Endometrium (tissue), 2 donors: ENCODE measurements around the gene GABBR2.

Source experiments
- FAIRE-seq: peaks from 2 replicates; lab custom pipeline; 2012; peaks lifted over from hg19 to GRCh38; lab: Jason Lieb, UNC
- donor health status: control.
- donor health status: control.

GABBR2 gene

GRCh38 chr9:98720402-98720801 is 11.7 kb upstream of the GABBR2 start:
- no peak for FAIRE-seq

- FAIRE-seq = no peak
Observed at GRCh38 chr9:98719055-98719454, 10.3 kb upstream of the GABBR2 start.

DNA sequence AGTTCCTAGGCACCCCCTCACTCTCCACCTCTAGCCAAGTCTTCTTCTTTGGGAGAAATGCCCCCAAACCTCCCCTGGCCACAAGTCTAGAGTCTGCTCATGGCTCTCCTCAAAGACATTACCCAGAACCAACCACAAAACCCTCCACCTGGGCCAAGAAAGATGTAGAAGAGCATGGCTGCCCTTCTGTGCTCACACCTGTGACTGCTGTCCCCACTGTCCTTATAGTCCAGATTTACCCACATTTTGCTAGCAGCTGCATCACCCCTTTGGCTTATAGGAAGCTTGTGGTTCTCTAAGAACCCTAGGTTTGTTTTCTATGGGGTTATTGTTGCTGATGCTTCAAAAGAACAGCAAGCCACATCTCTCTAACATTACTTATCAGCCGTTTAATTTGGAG is 6.1 kb upstream of the GABBR2 start:
- FAIRE-seq = no peak

- no peak for FAIRE-seq
Observed at GRCh38 chr9:98712987-98713386, 4.3 kb upstream of the GABBR2 start.

- no peak for FAIRE-seq
Observed at GRCh38 chr9:98709968-98710965, 1.5 kb upstream of the GABBR2 start.

DNA sequence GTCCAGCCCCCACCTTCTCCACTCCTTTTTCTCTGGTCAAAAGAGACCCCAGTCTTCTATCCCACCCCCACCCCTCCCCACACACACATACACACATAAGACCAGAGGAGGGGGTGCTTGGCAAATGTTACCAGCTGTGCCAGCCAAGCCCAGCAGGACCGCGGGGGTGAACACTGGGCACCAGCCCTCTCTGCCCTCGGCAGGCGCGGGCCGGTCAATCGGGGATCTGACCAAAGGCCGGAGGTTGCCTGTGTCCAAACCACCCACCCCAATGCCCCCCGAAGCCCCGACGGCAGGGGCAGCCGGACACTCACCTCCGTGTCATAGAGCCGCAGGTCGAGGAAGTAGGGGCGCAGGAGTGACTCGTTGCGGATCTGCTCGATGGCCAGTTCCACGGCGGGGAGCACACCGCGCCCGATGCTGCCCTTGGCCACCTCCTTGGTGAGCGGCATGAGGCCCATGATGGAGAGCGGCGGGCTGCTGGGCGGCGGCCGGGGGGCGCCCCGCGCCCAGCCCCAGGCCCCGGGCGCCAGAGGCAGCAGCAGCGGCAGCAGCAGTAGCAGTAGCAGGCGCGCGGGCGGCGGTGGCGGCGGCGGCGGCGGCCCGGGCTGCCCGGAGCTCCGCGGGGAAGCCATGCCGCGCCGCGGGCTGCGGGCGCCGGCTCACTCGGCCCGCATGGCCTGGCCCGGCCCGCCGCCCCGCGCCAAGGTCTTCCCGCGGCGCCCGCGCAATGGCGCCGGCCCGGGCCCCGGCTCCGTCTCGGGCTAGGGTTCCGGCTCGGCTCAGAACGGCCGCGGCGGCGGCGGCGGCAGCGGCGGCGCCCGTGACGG is 417 bp downstream of the GABBR2 start:
- FAIRE-seq = no peak

DNA sequence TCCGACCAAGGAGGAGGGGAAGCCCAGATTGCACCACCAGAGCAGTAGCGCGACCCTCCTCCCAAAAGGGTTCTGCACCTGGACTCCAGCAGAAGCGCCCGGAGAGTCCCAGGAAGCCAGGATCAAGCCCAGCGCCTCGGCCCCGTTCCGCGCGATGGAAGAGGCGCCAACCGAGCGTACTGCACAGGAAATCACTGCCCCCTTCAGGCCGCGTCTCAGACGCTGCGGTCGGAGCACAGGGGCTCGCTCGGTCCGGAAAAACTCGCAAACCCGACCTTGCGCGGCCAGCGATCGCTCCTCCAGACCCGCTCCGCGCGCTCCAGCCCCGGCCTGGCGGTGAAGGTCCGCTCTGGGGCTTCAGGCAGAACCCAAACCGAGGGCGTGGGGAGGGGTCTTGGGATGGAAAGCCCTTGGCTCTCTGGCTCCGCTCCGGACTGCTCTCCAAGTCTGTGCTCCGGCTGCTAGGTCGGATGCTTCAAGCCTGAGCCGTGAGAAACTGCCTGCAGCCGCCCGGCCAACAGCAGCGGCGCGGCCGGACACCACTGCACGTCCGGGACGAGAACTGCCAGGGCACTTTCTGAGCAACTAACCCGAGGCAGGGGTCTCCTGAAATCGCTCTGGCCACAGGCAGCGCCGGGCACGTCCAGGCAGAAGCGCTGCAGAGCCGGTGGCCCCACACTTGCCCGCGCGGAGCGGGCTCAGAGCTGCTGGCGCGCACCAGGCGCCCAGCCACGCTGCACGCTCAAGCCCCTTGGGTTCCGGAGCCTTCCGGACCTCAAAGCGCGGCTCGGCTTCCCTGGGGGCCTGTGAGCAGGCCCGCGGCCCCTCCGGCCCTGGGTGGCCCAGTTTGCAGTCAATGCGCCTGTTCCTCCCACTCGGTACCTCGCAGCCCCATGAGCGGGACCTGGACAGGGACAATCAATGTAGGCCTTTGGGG is 1.3 kb downstream of the GABBR2 start:
- no peak for FAIRE-seq

- no peak for FAIRE-seq
Observed at GRCh38 chr9:98706651-98707165, 2.0 kb downstream of the GABBR2 start.

- FAIRE-seq = no peak
Observed at GRCh38 chr9:98702835-98703380, 5.8 kb downstream of the GABBR2 start.

DNA sequence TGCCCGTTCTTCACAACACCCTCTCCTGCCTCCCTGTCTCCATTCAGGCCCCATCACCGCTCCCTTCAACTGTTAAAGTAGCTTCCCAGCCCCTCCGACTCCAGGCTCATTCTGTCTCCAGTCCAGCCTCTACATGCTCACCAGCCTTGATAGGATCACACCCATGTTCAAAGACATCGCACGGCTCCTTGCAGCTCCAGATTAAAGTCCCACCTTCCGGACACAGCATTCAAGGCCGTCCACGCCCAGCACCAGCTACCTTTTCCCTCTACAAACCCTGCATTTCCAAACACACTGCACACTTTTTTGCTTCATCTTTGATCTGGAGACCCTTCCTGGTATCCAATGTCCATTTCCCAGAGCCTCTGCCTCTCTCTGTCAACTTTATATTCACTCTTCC is 6.4 kb downstream of the GABBR2 start:
- FAIRE-seq = no peak

DNA sequence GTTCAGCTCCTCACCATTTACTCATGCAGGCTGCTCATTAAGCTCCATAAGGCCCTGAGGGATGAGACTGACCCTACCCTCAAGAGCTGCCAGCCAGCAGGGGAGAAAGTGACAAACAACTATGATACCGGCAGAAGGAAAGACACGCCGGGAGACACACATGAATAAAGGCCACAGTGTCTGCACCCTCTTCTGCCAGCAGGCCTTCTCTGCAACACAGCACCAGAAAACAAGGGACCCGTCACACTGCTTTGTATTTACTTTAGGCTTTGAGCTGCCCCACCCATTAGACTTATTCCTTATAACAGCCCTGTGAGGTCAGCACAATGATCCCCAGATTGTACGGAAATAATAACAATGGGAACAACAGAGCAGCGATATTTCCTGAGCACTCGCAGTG is 7.2 kb downstream of the GABBR2 start:
- FAIRE-seq = no peak

DNA sequence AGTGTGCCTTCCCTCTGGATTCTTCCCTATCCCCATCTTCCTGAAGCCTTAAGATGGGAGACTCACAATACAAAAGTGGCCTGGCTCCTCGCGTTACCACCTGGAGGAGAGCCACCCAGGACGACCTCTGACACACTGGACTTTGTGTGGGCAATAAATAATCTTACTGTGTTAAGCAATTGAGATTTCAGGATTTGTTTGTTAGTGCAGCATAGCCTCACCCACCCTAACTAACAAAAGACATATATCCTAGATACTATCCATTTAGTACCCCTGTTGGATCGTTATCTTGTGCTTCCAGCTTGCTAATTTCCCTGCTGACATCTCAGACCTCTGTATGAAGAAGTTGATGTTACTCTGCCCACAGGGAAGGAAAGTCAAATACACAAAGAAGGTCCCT is 7.9 kb downstream of the GABBR2 start:
- no peak for FAIRE-seq

- no peak for FAIRE-seq
Observed at GRCh38 chr9:98698856-98699255, 9.9 kb downstream of the GABBR2 start.

DNA sequence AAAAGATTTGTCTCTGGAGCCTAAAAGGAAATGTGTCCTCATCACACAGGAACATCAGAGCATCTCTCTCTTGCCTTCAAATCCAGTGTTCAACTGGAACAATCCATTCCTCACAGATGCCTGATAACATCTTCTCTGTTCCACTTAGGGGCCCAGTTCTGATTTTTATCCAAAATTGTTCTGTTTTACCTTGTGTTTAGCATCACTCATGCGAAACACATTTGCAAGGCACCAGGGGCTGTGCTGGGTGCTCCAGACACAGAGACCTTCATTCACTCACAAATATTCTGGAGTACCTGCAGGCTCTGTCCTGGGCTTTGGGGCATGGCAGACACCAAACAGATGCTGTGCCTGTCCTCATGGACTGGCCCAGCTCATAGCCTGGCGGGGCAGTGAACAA is 13.8 kb downstream of the GABBR2 start:
- FAIRE-seq = no peak

DNA sequence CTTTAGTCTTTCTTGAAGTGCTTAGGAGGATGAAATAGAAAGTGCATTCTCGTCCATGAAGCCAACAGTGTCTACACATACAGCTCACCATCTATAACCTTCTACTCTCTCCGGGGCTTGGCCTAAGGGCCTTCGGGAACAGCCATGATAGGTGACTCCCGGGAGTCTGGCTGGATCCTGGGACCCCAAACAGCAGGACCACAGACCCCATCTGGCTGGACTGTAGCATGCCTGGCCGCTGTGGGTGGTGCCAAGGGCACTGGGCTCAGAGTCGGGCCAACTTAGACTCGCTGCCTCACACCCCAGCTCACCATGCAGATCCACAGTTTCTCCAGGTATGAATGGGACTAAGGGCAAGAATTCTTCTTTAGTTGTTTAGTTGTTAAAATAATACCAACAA is 16.3 kb downstream of the GABBR2 start:
- FAIRE-seq = no peak

- no peak for FAIRE-seq
Observed at GRCh38 chr9:98691890-98692289, 16.8 kb downstream of the GABBR2 start.

GRCh38 chr9:98690686-98691085 is 18.0 kb downstream of the GABBR2 start:
- FAIRE-seq = no peak

DNA sequence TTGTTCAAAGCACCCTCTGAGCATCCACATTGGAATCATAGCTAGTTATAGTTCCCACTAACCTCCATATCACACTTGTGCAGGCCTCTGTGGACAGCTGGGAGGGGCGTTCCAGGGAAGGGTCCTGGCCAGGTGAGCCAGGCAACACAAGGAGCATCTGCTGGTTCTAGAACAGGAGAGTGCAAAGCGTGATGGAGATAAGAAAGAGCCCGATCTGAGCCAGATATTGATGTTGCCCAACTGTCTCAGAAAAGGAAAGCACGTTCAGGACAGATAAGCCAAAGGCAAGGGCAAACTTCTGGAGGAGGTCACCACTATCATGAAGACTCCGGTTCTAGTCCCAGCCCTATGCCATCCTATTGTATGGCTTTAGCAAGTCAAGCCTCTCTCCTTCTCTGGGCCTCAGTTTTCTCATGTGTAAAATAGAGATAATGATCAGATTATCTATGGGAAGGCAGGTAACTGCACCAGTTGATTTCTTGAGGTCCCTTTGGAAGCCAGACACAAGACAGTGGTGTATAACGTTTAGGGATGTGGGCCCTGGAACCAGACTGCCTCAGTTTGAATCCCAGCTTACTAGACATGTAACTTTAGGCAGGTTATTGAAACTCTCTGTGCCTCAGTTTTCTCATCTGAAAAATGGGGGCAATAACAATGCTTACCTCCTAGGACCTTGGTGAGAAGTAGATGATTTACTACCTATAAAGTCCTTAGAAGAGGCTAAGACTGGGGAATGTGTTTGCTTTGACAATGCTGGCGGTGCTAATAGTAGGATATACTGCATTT is 19.8 kb downstream of the GABBR2 start:
- no peak for FAIRE-seq

GRCh38 chr9:98687911-98688310 is 20.8 kb downstream of the GABBR2 start:
- FAIRE-seq = no peak
